Keratinocyte (primary cell): ENCODE data around the gene KLF6. TPM values are rescaled to one million over a fixed set of nuclear protein-coding genes. Genes with fewer than 3 reads are reported as not detected.

ENCODE experiments used
- DNase-seq: peaks from one replicate; pipeline ENCODE4 v3.0.0-alpha.2; 2011; ENCODE audit warnings: low read depth, missing footprints, low spot score
- FAIRE-seq: peaks from 2 replicates; lab custom pipeline; 2011; peaks lifted over from hg19 to GRCh38; lab: Jason Lieb, UNC
- H2AFZ ChIP-seq: 2 replicates; pipeline ENCODE4 v1.6.0; 2012; ENCODE audit warnings: low read length, control low read depth, inconsistent platforms; ENCODE audit not compliant: control insufficient read depth
- H3K27ac ChIP-seq: 2 replicates; pipeline ENCODE4 v1.5.1; 2011; ENCODE audit warnings: low read length; ENCODE audit not compliant: control insufficient read depth, insufficient read depth
- H3K27me3 ChIP-seq: 3 replicates; pipeline ENCODE4 v1.6.0; 2011; ENCODE audit warnings: low read length; ENCODE audit not compliant: control insufficient read depth, insufficient read depth; ENCODE audit errors: extremely low read depth
- H3K36me3 ChIP-seq, 2 experiments: 2 replicates in 1 of 2; 3 replicates in 1 of 2; pipeline ENCODE4 v1.5.1; 2011; ENCODE audit warnings: low read length in 2 of 2, mild to moderate bottlenecking in 1 of 2; ENCODE audit not compliant: control insufficient read depth in 2 of 2, insufficient read depth in 2 of 2; ENCODE audit errors: extremely low read depth in 1 of 2
- H3K4me1 ChIP-seq: 3 replicates; pipeline ENCODE4 v1.5.1; 2011; ENCODE audit warnings: low read length; ENCODE audit not compliant: control insufficient read depth, insufficient read depth; ENCODE audit errors: extremely low read depth
- H3K4me2 ChIP-seq: 3 replicates; pipeline ENCODE4 v1.6.0; 2011; ENCODE audit warnings: low read depth, low read length; ENCODE audit not compliant: control insufficient read depth, insufficient read depth; ENCODE audit errors: extremely low read depth
- H3K4me3 ChIP-seq, 3 experiments: fragments of 200-600 bp in 1 of 3; sonication (generic) in 1 of 3; 2 replicates in 2 of 3; 3 replicates in 1 of 3; pipeline ENCODE4 v1.5.1; 2011 to 2016; ENCODE audit warnings: low read length in 3 of 3, mild to moderate bottlenecking in 3 of 3, control low read depth in 2 of 3, inconsistent platforms in 1 of 3, low read depth in 1 of 3, mixed read lengths in 1 of 3, mixed run types in 1 of 3, moderate library complexity in 1 of 3; ENCODE audit not compliant: control insufficient read depth in 2 of 3, insufficient read depth in 2 of 3; ENCODE audit errors: extremely low read depth in 1 of 3
- H3K79me2 ChIP-seq: 2 replicates; pipeline ENCODE4 v1.6.0; 2012; ENCODE audit warnings: low read length; ENCODE audit not compliant: control insufficient read depth, insufficient read depth
- H3K9ac ChIP-seq: 3 replicates; pipeline ENCODE4 v1.6.0; 2011; ENCODE audit warnings: low read length; ENCODE audit not compliant: control insufficient read depth, insufficient read depth; ENCODE audit errors: extremely low read depth
- H3K9me1 ChIP-seq: 3 replicates; pipeline ENCODE4 v1.6.0; 2011; ENCODE audit warnings: low read length; ENCODE audit not compliant: control insufficient read depth, insufficient read depth; ENCODE audit errors: extremely low read depth
- H3K9me3 ChIP-seq: 2 replicates; pipeline ENCODE4 v1.5.1; 2012; ENCODE audit warnings: low read depth, low read length; ENCODE audit not compliant: control insufficient read depth
- H4K20me1 ChIP-seq: 3 replicates; pipeline ENCODE4 v1.6.0; 2011; ENCODE audit warnings: low read length; ENCODE audit not compliant: control insufficient read depth, insufficient read depth; ENCODE audit errors: extremely low read depth
- EZH2 ChIP-seq: IDR thresholded peaks from one replicate; pipeline ENCODE4 v1.6.1; 2012; ENCODE audit warnings: inconsistent platforms, mild to moderate bottlenecking, low read length, moderate library complexity
- dilution Hi-C: fragments of 300-500 bp; cut with MboI; formaldehyde crosslinking; loops from one replicate; pipeline ENCODE4 v1.7.0; 2020; ENCODE audit warnings: low sequenced_read_pairs; ENCODE audit not compliant: extremely low pct_ligation_motif_present
- polyA plus RNA-seq, 5 experiments: library from polyadenylated mRNA; depleted of rRNA in 3 of 5; stranded (reverse) in 3 of 5; stranded (forward) in 1 of 5; unstranded in 1 of 5; fragments of >200 nt; gene quantifications; 1 replicate in 1 of 5; 2 replicates in 3 of 5; 3 replicates in 1 of 5; pipeline versions ENCODE4 v1.2.1 to v1.2.3, GENCODE V29; 2011 to 2012; ENCODE audit warnings: missing spikeins in 2 of 5, low read depth in 1 of 5, low replicate concordance in 1 of 5
- TF ChIP-seq, protein P1 (sequence below), 3 experiments: IDR thresholded peaks in 1 of 3; conservative IDR thresholded peaks in 1 of 3; optimal IDR thresholded peaks in 1 of 3; 2 replicates in 2 of 3; 3 replicates in 1 of 3; pipeline versions ENCODE3 to v1.5.1; 2011; ENCODE audit warnings: low read length in 3 of 3, mild to moderate bottlenecking in 3 of 3, moderate library complexity in 2 of 3, control low read depth in 1 of 3, inconsistent platforms in 1 of 3; ENCODE audit not compliant: insufficient read depth in 2 of 3; ENCODE audit errors: extremely low read depth in 1 of 3

The KLF6 gene
- polyA plus RNA-seq, 1 donor (not counting 4 experiments of a cell fraction or from before 2014, with no cell fraction given): 250 TPM

DNA sequence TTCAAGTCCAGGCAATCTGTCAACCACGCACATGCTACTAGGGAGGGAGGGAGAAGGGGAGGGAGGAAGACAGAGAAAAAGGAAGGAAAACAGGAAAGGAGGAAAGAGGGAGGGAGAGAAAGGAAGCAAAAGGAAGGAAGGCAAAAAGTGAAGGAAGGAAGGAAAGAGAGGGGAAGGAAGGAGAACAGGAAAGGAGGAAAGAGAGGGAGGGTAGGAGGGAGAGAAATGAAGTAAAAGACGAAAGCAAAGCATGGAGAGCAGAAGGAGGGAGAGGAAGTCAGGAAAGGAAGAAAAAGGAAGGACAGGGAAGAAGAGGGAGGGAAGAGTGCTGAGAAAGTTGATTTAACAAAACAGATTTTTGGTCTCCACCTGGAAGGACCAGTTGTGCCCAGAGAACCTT lies 25.6 kb downstream of the KLF6 start:
- Histone ChIP-seq H3K9ac (no peak overlapping the region), H3K36me3 (no peaks in the 10 kb centered on the region), H4K20me1 (no peaks in the 10 kb centered on the region), H2AFZ (no peak overlapping the region), H3K4me3 (no peak overlapping the region), H3K4me2 (no peak overlapping the region), H3K27ac (no peak overlapping the region), H3K4me1 (peaks cover 69% of the 10 kb centered on the region), H3K79me2 (no peaks in the 10 kb centered on the region), H3K9me1 (no peaks in the 10 kb centered on the region), H3K27me3 (no peaks in the 10 kb centered on the region), H3K9me3 (no peaks in the 10 kb centered on the region)
- dilution Hi-C loops: no loop called here
- FAIRE-seq: no peak
- TF ChIP-seq, protein P1, sequence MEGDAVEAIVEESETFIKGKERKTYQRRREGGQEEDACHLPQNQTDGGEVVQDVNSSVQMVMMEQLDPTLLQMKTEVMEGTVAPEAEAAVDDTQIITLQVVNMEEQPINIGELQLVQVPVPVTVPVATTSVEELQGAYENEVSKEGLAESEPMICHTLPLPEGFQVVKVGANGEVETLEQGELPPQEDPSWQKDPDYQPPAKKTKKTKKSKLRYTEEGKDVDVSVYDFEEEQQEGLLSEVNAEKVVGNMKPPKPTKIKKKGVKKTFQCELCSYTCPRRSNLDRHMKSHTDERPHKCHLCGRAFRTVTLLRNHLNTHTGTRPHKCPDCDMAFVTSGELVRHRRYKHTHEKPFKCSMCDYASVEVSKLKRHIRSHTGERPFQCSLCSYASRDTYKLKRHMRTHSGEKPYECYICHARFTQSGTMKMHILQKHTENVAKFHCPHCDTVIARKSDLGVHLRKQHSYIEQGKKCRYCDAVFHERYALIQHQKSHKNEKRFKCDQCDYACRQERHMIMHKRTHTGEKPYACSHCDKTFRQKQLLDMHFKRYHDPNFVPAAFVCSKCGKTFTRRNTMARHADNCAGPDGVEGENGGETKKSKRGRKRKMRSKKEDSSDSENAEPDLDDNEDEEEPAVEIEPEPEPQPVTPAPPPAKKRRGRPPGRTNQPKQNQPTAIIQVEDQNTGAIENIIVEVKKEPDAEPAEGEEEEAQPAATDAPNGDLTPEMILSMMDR (optimal IDR thresholded peaks at IDR 0.05 in 1 of 3, IDR thresholded peaks at IDR 0.05 in 1 of 3, conservative IDR thresholded peaks at IDR 0.05 in 1 of 3; ENCODE audit: extremely low read depth in 1 of 3, insufficient read depth in 2 of 3, low read length in 3 of 3): no peak
- TF ChIP-seq EZH2: no peak
- no peak for DNase-seq

DNA sequence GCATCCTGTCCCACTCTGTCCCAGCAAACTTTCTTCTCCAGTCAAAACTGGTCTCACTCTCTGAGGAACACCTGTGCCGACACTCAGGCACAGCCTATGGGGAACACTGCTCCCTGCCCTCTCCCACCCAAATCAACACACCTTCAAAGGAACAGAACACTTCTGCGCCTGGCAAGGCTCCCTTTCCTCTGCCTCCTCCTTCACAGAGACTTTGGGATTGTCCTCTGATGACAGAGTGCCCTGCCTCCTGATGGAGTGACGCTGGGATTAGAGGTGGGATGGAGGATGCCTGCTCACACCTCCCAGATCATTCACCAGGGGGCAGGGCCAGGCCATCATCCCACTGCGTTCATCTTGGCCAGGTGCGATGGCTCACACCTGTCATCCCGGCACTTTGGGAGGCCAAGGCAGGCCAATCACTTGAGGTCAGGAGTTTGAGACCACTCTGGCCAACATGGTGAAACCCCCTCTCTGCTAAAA lies 26.5 kb downstream of the KLF6 start:
- no peaks in the 10 kb centered on the region for H3K79me2 ChIP-seq
- no peak overlapping the region for H2AFZ ChIP-seq
- no peak for TF ChIP-seq EZH2
- TF ChIP-seq, protein P1 (optimal IDR thresholded peaks at IDR 0.05 in 1 of 3, IDR thresholded peaks at IDR 0.05 in 1 of 3, conservative IDR thresholded peaks at IDR 0.05 in 1 of 3; ENCODE audit: extremely low read depth in 1 of 3, insufficient read depth in 2 of 3, low read length in 3 of 3): peak in 1 of 3 experiments; percentile 23
- H3K9ac ChIP-seq: peak overlapping the region; percentile 74
- dilution Hi-C loops: no loop called here
- H3K4me2 ChIP-seq: peak overlapping the region; percentile 66
- no peak overlapping the region for H3K4me3 ChIP-seq
- H3K4me1 ChIP-seq: peaks cover 63% of the 10 kb centered on the region
- H4K20me1 ChIP-seq: no peaks in the 10 kb centered on the region
- no peaks in the 10 kb centered on the region for H3K36me3 ChIP-seq
- DNase-seq (no peak), FAIRE-seq (no peak)
- no peaks in the 10 kb centered on the region for H3K27me3 ChIP-seq
- no peaks in the 10 kb centered on the region for H3K9me3 ChIP-seq
- H3K9me1 ChIP-seq: no peaks in the 10 kb centered on the region
- peak overlapping the region; percentile 97 for H3K27ac ChIP-seq
